ENCODE measurements around the gene H6PD. TPM values are rescaled to one million over a fixed set of nuclear protein-coding genes. Genes with fewer than 3 reads are reported as not detected.

The H6PD gene
- total RNA-seq, 1 experiment from 2014 or later = 10.0 TPM

GRCh38 chr1:9256332-9256731 lies 21.8 kb downstream of the H6PD start:
- DNase-seq (ENCODE audit: low spot score) = no peak

GRCh38 chr1:9257851-9258250 lies 23.3 kb downstream of the H6PD start:
- no peak for DNase-seq (ENCODE audit: low spot score)

- no peak for DNase-seq (ENCODE audit: low spot score)
Observed at GRCh38 chr1:9258629-9259028, 24.1 kb downstream of the H6PD start.

GRCh38 chr1:9260059-9260766 lies 25.6 kb downstream of the H6PD start:
- DNase-seq (ENCODE audit: low spot score) = no peak

GRCh38 chr1:9261496-9261895 lies 26.9 kb downstream of the H6PD start:
- no peak for DNase-seq (ENCODE audit: low spot score)

GRCh38 chr1:9262096-9262986 lies 27.8 kb downstream of the H6PD start:
- DNase-seq (ENCODE audit: low spot score) = no peak

GRCh38 chr1:9263276-9263855 lies 28.8 kb downstream of the H6PD start:
- no peak for DNase-seq (ENCODE audit: low spot score)

- DNase-seq (ENCODE audit: low spot score) = no peak
Observed at GRCh38 chr1:9263984-9264872, 29.7 kb downstream of the H6PD start.

- DNase-seq (ENCODE audit: low spot score) = no peak
Observed at GRCh38 chr1:9265037-9265436, 30.5 kb downstream of the H6PD start.

- DNase-seq (ENCODE audit: low spot score) = no peak
Observed at GRCh38 chr1:9265968-9266367, 31.4 kb downstream of the H6PD start.

GRCh38 chr1:9267352-9267686 lies 32.7 kb downstream of the H6PD start:
- DNase-seq (ENCODE audit: low spot score) = no peak

- DNase-seq (ENCODE audit: low spot score) = no peak
Observed at GRCh38 chr1:9267827-9268581, 33.4 kb downstream of the H6PD start.

GRCh38 chr1:9269078-9269501 lies 34.5 kb downstream of the H6PD start:
- no peak for DNase-seq (ENCODE audit: low spot score)

- no peak for DNase-seq (ENCODE audit: low spot score)
Observed at GRCh38 chr1:9269721-9270120, 35.1 kb downstream of the H6PD start.

- DNase-seq (ENCODE audit: low spot score) = no peak
Observed at GRCh38 chr1:9270290-9270883, 35.8 kb downstream of the H6PD start.

- no peak for DNase-seq (ENCODE audit: low spot score)
Observed at GRCh38 chr1:9271283-9271682, 36.7 kb downstream of the H6PD start.

GRCh38 chr1:9271861-9272595 lies 37.5 kb downstream of the H6PD start:
- DNase-seq (ENCODE audit: low spot score) = no peak

- no peak for DNase-seq (ENCODE audit: low spot score)
Observed at GRCh38 chr1:9273177-9273576, 38.6 kb downstream of the H6PD start.

GRCh38 chr1:9275161-9275560 lies 40.6 kb downstream of the H6PD start:
- DNase-seq (ENCODE audit: low spot score) = peak; percentile 11

- DNase-seq (ENCODE audit: low spot score) = peak; percentile 74
Observed at GRCh38 chr1:9275567-9276034, 41.0 kb downstream of the H6PD start.
